ENCODE results near the gene NAALADL2. TPM values are rescaled to one million over a fixed set of nuclear protein-coding genes. Genes with fewer than 3 reads are reported as not detected.

The NAALADL2 gene
- total RNA-seq, 1 donor from 2014 or later: 1.6 TPM

- H3K4me3 Mint-ChIP-seq (ENCODE audit: unreplicated experiment): no peak overlapping the region
- H3K36me3 Mint-ChIP-seq (ENCODE audit: unreplicated experiment): peaks cover 9% of the 10 kb centered on the region
- no peaks in the 10 kb centered on the region for H3K4me1 Mint-ChIP-seq (ENCODE audit: low read depth, unreplicated experiment)
- H3K27me3 Mint-ChIP-seq (ENCODE audit: unreplicated experiment): no peaks in the 10 kb centered on the region
- no peaks in the 10 kb centered on the region for H3K9me3 Mint-ChIP-seq (ENCODE audit: unreplicated experiment)
- TF ChIP-seq, protein P1, sequence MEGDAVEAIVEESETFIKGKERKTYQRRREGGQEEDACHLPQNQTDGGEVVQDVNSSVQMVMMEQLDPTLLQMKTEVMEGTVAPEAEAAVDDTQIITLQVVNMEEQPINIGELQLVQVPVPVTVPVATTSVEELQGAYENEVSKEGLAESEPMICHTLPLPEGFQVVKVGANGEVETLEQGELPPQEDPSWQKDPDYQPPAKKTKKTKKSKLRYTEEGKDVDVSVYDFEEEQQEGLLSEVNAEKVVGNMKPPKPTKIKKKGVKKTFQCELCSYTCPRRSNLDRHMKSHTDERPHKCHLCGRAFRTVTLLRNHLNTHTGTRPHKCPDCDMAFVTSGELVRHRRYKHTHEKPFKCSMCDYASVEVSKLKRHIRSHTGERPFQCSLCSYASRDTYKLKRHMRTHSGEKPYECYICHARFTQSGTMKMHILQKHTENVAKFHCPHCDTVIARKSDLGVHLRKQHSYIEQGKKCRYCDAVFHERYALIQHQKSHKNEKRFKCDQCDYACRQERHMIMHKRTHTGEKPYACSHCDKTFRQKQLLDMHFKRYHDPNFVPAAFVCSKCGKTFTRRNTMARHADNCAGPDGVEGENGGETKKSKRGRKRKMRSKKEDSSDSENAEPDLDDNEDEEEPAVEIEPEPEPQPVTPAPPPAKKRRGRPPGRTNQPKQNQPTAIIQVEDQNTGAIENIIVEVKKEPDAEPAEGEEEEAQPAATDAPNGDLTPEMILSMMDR (IDR thresholded peaks at IDR 0.05; ENCODE audit: partially characterized antibody, unreplicated experiment): no peak
- no peak for DNase-seq
- no peak overlapping the region for H3K27ac Mint-ChIP-seq (ENCODE audit: unreplicated experiment)
Measured at GRCh38 chr3:174940151-174940550, 81.0 kb downstream of the NAALADL2 start.

GRCh38 chr3:174945276-174945675, 86.1 kb downstream of the NAALADL2 start:
- H3K4me1 Mint-ChIP-seq (ENCODE audit: low read depth, unreplicated experiment): no peaks in the 10 kb centered on the region

GRCh38 chr3:174945951-174946350, 86.8 kb downstream of the NAALADL2 start:
- no peak for DNase-seq
- Mint-ChIP-seq H3K9me3 (ENCODE audit: unreplicated experiment) (no peaks in the 10 kb centered on the region), H3K27me3 (ENCODE audit: unreplicated experiment) (no peaks in the 10 kb centered on the region), H3K27ac (ENCODE audit: unreplicated experiment) (no peak overlapping the region), H3K36me3 (ENCODE audit: unreplicated experiment) (peaks cover 5% of the 10 kb centered on the region), H3K4me3 (ENCODE audit: unreplicated experiment) (no peak overlapping the region), H3K4me1 (ENCODE audit: low read depth, unreplicated experiment) (no peaks in the 10 kb centered on the region)
- TF ChIP-seq, protein P1 (IDR thresholded peaks at IDR 0.05; ENCODE audit: partially characterized antibody, unreplicated experiment): no peak

More at GRCh38 chr3:174945276-174945675, 86.1 kb downstream of the NAALADL2 start:
- Mint-ChIP-seq H3K27ac (ENCODE audit: unreplicated experiment) (no peak overlapping the region), H3K27me3 (ENCODE audit: unreplicated experiment) (no peaks in the 10 kb centered on the region), H3K36me3 (ENCODE audit: unreplicated experiment) (peaks cover 9% of the 10 kb centered on the region), H3K4me3 (ENCODE audit: unreplicated experiment) (no peak overlapping the region), H3K9me3 (ENCODE audit: unreplicated experiment) (no peaks in the 10 kb centered on the region)
- TF ChIP-seq, protein P1 (IDR thresholded peaks at IDR 0.05; ENCODE audit: partially characterized antibody, unreplicated experiment): no peak
- no peak for DNase-seq

GRCh38 chr3:174949523-174949922, 90.4 kb downstream of the NAALADL2 start:
- Mint-ChIP-seq H3K27ac (ENCODE audit: unreplicated experiment) (no peak overlapping the region), H3K27me3 (ENCODE audit: unreplicated experiment) (no peaks in the 10 kb centered on the region), H3K4me1 (ENCODE audit: low read depth, unreplicated experiment) (peaks cover 12% of the 10 kb centered on the region), H3K4me3 (ENCODE audit: unreplicated experiment) (no peak overlapping the region), H3K9me3 (ENCODE audit: unreplicated experiment) (no peaks in the 10 kb centered on the region), H3K36me3 (ENCODE audit: unreplicated experiment) (no peaks in the 10 kb centered on the region)
- TF ChIP-seq, protein P1 (IDR thresholded peaks at IDR 0.05; ENCODE audit: partially characterized antibody, unreplicated experiment): no peak
- DNase-seq: no peak

DNA sequence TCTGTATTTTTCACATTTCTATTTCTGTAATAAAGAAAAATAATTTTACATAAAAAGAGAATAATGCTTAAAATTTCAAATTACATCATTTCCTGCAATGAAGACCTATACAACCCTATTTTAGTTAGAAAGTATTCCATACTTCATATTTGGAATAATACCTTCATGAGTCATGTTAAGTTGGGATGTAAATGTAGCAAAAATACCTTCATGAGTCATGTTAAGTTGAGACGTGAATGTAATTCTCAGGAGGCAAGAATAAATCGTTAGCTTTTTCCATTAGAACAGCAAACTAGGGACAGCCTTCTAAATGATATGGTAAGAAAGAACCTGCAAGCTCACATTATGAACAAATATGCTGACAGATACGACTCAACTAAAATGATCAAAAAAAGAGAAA, 91.9 kb downstream of the NAALADL2 start:
- DNase-seq: no peak
- no peak overlapping the region for H3K4me3 Mint-ChIP-seq (ENCODE audit: unreplicated experiment)
- no peaks in the 10 kb centered on the region for H3K36me3 Mint-ChIP-seq (ENCODE audit: unreplicated experiment)
- H3K27me3 Mint-ChIP-seq (ENCODE audit: unreplicated experiment): no peaks in the 10 kb centered on the region
- H3K9me3 Mint-ChIP-seq (ENCODE audit: unreplicated experiment): no peaks in the 10 kb centered on the region
- peaks cover 12% of the 10 kb centered on the region for H3K4me1 Mint-ChIP-seq (ENCODE audit: low read depth, unreplicated experiment)
- TF ChIP-seq, protein P1 (IDR thresholded peaks at IDR 0.05; ENCODE audit: partially characterized antibody, unreplicated experiment): no peak
- no peak overlapping the region for H3K27ac Mint-ChIP-seq (ENCODE audit: unreplicated experiment)

All from glutamatergic neuron (in vitro differentiated cells).